ENCODE results near the gene TST.

DNA sequence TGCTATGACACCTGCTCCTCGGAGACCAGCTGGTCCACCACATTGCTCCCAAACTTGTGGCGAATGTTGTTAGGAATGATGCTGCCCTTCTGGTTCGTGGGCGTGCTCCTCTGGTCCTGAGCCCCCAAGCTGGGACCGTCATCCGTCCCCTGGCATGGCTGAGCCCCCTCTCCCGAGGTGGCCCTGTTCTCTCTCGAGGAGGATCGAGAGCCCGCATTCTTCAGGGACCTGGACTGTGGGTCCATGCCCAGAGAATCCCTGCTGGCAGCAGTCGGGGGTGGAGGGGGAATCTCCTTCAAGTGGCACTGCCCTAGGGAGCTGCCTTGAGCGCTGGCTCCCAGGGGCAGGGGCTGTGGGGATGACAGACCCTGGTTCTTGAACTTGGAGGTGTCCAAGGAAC is 17.4 kb downstream of the TST start:
- TF ChIP-seq, protein P1, sequence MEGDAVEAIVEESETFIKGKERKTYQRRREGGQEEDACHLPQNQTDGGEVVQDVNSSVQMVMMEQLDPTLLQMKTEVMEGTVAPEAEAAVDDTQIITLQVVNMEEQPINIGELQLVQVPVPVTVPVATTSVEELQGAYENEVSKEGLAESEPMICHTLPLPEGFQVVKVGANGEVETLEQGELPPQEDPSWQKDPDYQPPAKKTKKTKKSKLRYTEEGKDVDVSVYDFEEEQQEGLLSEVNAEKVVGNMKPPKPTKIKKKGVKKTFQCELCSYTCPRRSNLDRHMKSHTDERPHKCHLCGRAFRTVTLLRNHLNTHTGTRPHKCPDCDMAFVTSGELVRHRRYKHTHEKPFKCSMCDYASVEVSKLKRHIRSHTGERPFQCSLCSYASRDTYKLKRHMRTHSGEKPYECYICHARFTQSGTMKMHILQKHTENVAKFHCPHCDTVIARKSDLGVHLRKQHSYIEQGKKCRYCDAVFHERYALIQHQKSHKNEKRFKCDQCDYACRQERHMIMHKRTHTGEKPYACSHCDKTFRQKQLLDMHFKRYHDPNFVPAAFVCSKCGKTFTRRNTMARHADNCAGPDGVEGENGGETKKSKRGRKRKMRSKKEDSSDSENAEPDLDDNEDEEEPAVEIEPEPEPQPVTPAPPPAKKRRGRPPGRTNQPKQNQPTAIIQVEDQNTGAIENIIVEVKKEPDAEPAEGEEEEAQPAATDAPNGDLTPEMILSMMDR (IDR thresholded peaks at IDR 0.05): no peak
- TF ChIP-seq JUN (IDR thresholded peaks at IDR 0.05) (no peak), EP300 (IDR thresholded peaks at IDR 0.05) (no peak), HDAC2 (IDR thresholded peaks at IDR 0.05) (no peak), SMC3 (IDR thresholded peaks at IDR 0.05) (no peak), MAFK (IDR thresholded peaks at IDR 0.05; ENCODE audit: partially characterized antibody) (no peak), KDM5A (IDR thresholded peaks at IDR 0.05) (no peak), RCOR1 (IDR thresholded peaks at IDR 0.05; ENCODE audit: low read depth, low read length) (no peak), KDM1A (IDR thresholded peaks at IDR 0.05; ENCODE audit: low read depth) (no peak), RFX5 (IDR thresholded peaks at IDR 0.05) (no peak)
- TF ChIP-seq, protein P2, sequence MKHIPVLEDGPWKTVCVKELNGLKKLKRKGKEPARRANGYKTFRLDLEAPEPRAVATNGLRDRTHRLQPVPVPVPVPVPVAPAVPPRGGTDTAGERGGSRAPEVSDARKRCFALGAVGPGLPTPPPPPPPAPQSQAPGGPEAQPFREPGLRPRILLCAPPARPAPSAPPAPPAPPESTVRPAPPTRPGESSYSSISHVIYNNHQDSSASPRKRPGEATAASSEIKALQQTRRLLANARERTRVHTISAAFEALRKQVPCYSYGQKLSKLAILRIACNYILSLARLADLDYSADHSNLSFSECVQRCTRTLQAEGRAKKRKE (CRISPR knock-in tag; IDR thresholded peaks at IDR 0.05; ENCODE audit: low read depth): no peak
- TF ChIP-seq, protein P3, sequence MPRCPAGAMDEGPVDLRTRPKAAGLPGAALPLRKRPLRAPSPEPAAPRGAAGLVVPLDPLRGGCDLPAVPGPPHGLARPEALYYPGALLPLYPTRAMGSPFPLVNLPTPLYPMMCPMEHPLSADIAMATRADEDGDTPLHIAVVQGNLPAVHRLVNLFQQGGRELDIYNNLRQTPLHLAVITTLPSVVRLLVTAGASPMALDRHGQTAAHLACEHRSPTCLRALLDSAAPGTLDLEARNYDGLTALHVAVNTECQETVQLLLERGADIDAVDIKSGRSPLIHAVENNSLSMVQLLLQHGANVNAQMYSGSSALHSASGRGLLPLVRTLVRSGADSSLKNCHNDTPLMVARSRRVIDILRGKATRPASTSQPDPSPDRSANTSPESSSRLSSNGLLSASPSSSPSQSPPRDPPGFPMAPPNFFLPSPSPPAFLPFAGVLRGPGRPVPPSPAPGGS (IDR thresholded peaks at IDR 0.05): no peak
